ENCODE measurements around the gene DNAJC4.

DNA sequence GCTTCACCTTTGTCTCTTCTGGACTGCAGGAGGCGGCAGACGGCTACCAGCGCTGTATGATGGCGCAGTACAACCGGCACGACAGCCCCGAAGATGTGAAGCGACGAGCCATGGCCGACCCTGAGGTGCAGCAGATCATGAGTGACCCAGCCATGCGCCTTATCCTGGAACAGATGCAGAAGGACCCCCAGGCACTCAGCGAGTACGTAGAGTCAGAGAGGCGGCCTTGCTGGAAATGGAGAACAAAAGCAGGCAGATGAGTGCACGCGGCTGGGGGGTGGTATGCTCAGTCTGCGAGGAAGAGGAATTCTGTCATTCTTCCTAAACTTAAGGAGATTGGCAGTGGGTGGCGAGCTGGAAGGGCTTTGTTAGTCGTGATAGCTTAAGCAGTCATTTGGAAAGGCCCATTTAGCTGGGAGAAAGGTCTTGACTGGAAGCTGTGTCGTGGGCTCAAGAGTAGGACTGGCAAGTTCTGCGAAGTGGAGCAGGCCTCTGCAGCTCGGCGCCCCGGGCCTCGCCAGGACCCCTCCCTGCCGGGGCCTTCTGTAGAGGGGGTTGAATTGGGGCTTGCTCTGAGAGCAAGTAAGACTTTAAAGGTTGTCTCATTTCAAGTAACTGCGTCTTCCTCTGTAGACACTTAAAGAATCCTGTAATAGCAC lies 26.8 kb upstream of the DNAJC4 start:
- TF ChIP-seq CTCF (conservative IDR thresholded peaks at IDR 0.05 in 1 of 2, IDR thresholded peaks at IDR 0.05 in 1 of 2; ENCODE audit: low read depth in 1 of 2, low read length in 2 of 2) (no peak), EZH2 (IDR thresholded peaks at IDR 0.05; ENCODE audit: low read length, missing control alignments) (no peak)

Measured in fibroblast of lung (primary cell).